Measurements from ENCODE around the gene TENT4A.
A peak's percentile ranks its signal among the peaks of the same experiment; 100 is the strongest.

The TENT4A gene

GRCh38 chr5:6699357-6699756, 13.9 kb upstream of the TENT4A start:
- DNase-seq (ENCODE audit: extremely low read depth, low read depth) = no peak
- TF ChIP-seq, protein P1, sequence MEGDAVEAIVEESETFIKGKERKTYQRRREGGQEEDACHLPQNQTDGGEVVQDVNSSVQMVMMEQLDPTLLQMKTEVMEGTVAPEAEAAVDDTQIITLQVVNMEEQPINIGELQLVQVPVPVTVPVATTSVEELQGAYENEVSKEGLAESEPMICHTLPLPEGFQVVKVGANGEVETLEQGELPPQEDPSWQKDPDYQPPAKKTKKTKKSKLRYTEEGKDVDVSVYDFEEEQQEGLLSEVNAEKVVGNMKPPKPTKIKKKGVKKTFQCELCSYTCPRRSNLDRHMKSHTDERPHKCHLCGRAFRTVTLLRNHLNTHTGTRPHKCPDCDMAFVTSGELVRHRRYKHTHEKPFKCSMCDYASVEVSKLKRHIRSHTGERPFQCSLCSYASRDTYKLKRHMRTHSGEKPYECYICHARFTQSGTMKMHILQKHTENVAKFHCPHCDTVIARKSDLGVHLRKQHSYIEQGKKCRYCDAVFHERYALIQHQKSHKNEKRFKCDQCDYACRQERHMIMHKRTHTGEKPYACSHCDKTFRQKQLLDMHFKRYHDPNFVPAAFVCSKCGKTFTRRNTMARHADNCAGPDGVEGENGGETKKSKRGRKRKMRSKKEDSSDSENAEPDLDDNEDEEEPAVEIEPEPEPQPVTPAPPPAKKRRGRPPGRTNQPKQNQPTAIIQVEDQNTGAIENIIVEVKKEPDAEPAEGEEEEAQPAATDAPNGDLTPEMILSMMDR (IDR thresholded peaks at IDR 0.05; ENCODE audit: low read depth, low read length) = no peak

- no peak for DNase-seq (ENCODE audit: extremely low read depth, low read depth)
- TF ChIP-seq, protein P1 (IDR thresholded peaks at IDR 0.05; ENCODE audit: low read depth, low read length) = no peak
Observed at GRCh38 chr5:6700074-6700684, 13.1 kb upstream of the TENT4A start.

DNA sequence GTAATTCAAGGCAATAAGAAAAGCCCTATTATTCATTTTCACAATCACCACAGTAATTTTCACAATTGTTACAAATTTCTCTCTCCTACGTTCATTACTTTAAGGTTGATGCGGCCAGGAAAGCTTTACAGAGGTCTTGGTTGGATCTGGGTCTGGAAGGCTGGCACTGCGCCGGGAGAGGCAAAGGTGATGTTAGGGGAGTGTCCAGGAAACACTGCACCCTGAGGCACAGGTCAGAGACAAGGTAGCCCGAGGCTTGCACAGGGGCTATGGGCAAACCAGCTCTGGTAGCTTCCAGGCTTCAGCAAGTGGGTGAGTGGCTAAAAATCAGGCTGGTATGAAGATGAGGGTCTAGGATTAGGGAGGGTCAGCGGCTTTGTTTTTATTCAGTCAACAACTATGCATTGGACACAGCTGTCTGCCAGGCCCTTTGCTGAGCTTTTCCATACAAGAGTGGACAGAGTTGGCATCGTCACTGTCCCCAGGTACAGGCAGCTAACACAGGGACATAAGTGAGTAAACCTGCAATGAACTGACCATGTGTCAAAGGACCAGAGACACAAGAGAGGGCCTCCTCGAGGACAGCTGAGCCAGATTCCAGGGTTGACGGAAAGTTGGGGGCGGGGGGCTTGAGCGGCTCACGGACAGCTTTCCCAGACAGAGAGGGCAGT, 12.4 kb upstream of the TENT4A start:
- TF ChIP-seq, protein P1 (IDR thresholded peaks at IDR 0.05; ENCODE audit: low read depth, low read length) = no peak
- DNase-seq (ENCODE audit: extremely low read depth, low read depth) = no peak

DNA sequence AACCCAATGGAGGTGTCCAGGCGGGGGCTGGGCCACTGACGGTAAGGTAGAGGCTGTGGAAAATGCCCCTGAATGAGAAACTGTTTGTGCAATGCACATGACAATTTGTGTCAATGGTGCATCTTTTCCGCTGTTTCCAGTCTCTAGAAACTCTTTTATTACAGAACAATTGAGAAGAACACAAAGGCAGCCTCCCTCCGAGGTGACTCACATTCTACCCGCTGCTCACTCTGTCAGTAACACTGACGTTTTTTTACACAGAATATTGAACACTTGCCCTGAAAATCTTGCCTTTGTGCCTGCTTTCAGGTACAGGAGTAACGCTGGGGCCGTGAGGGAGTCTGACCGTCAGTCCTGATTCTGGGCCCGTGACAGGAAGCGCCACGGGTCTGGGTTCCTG, 11.7 kb upstream of the TENT4A start:
- TF ChIP-seq, protein P1 (IDR thresholded peaks at IDR 0.05; ENCODE audit: low read depth, low read length) = no peak
- no peak for DNase-seq (ENCODE audit: extremely low read depth, low read depth)

DNA sequence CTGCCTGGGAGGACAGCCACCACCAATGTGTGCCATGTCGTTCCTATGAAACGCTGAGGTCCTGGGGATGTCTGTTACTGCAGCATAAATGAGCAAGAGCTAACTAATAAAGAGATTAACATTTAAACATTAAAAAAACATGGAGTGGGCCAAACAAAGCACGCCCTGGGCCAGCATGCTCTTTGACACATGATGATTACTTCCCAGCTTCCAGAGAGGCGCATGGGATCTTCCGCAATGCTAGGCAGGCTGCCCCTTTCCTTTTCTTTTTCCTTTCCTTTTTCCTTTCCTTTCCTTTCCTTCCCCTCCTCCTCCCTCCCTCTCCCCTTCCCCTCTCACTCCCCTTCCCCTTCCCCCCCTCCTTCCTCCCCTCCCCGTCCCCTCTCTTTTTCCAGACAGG, 10.6 kb upstream of the TENT4A start:
- TF ChIP-seq, protein P1 (IDR thresholded peaks at IDR 0.05; ENCODE audit: low read depth, low read length) = no peak
- no peak for DNase-seq (ENCODE audit: extremely low read depth, low read depth)

GRCh38 chr5:6703806-6704205, 9.4 kb upstream of the TENT4A start:
- TF ChIP-seq, protein P1 (IDR thresholded peaks at IDR 0.05; ENCODE audit: low read depth, low read length) = no peak
- DNase-seq (ENCODE audit: extremely low read depth, low read depth) = no peak

DNA sequence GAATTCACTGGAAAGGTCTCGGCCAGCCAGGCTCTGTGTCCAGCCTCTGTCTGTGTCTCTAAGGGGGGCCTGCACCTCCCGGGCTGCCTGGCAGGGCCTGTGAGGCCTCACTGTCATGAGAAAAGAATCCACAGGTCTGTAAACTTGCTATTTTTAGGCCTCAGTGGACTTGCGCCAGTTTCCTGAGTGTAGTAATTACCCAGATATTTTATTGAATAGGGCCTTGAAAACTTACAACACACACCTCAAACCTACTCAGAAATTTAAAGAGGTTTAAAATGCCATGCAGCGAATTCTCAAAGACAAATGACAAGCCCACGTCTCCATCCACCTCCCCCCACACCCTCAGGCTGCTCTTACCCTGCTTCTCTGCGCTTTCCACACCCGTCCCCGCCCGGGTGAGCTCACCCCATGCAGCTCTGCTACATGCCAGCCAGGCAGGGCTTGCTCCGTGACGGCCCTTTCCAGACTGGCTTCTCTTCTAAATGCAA, 8.8 kb upstream of the TENT4A start:
- TF ChIP-seq, protein P1 (IDR thresholded peaks at IDR 0.05; ENCODE audit: low read depth, low read length) = no peak
- DNase-seq (ENCODE audit: extremely low read depth, low read depth) = peak; percentile 50

Data from AG09319 (cell line).